SJCRH30 (cell line): ENCODE data around the gene SYTL1. TPM values are rescaled to one million over a fixed set of nuclear protein-coding genes. Genes with fewer than 3 reads are reported as not detected.

Experiments used
- DNase-seq, 2 experiments: peaks; one replicate each; pipeline ENCODE4 v3.0.0-alpha.2; 2015 to 2020
- H3K27ac ChIP-seq: fragments of 250-450 bp; sonication (Bioruptor Pico); 2 replicates; pipeline ENCODE4 v1.5.1; 2020; ENCODE audit warnings: mild to moderate bottlenecking, moderate library complexity
- H3K27me3 ChIP-seq: fragments of 250-450 bp; sonication (Bioruptor Pico); 2 replicates; pipeline ENCODE4 v1.5.1; 2020; ENCODE audit warnings: mild to moderate bottlenecking, moderate library complexity
- H3K36me3 ChIP-seq: fragments of 250-450 bp; sonication (Bioruptor Pico); 2 replicates; pipeline ENCODE4 v1.5.1; 2020; ENCODE audit warnings: mild to moderate bottlenecking, moderate library complexity
- H3K4me1 ChIP-seq: fragments of 250-450 bp; sonication (Bioruptor Pico); 2 replicates; pipeline ENCODE4 v1.5.1; 2020; ENCODE audit warnings: mild to moderate bottlenecking, moderate library complexity
- H3K4me3 ChIP-seq: fragments of 250-450 bp; sonication (Bioruptor Pico); 2 replicates; pipeline ENCODE4 v1.5.1; 2020; ENCODE audit warnings: mild to moderate bottlenecking, moderate library complexity
- H3K9me3 ChIP-seq: fragments of 250-450 bp; sonication (Bioruptor Pico); replicated peaks from 2 replicates; pipeline ENCODE4 v1.5.1; 2020; ENCODE audit warnings: mild to moderate bottlenecking, moderate library complexity
- total RNA-seq: library from RNA; depleted of rRNA; stranded (reverse); fragments of >200 nt; shearing (Covaris generic); gene quantifications from 2 replicates; pipeline ENCODE4 v1.2.3, GENCODE V29; 2014

Gene SYTL1
- total RNA-seq, 1 experiment from 2014 or later = 0.47 TPM

DNA sequence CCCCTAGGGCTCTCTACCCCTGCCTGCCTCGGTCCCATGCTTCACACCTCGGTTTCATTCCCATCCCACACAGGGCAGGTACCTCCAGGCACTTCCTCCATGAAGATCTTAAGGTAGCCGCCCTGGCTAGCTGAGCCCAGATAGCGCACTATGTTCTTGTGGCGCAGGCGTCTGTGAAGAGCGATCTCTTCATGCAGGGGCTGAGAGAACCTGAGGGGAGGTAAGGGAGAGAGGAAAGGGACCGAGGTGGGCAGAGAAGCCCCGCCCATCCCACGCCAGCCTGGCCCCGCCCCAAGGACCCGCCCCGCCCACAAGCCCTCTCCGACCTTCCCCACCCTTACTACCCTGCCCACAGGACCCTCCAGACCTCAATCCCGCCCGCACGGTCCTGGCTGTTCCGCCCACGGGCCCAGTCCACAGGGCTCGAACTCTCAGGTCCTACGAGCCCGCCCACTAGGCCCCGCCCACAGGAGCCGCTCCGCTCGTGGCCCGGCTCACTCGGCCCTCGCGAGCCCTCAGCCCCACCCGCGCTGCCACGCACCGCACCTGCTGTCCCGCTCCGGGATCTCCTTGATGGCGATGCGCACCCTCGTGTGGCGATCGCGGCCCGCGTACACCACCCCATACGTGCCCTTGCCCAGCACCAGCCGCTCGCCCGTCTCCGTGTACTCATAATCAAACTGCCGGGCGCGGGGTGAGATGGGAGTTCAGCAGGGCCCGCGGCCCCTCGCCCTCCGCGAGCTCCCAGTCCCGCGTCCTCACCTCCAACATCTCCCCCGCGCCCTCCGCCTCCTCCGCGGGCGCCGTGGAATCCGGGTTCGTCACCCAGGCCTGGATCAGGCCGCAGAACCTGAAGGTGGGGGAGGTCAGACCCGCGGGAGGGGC is 18.6 kb downstream of the SYTL1 start:
- no peaks in the 10 kb centered on the region for H3K27me3 ChIP-seq
- no peak overlapping the region for H3K4me3 ChIP-seq
- H3K36me3 ChIP-seq = 0 out of 2 replicates have a peak, but pooled peaks cover 8% of the 10 kb centered on the region
- H3K9me3 ChIP-seq = no peaks in the 10 kb centered on the region
- H3K4me1 ChIP-seq = peaks cover 5% of the 10 kb centered on the region; the same call in 1 of the 2 replicates
- DNase-seq = no peak
- no peak overlapping the region for H3K27ac ChIP-seq

DNA sequence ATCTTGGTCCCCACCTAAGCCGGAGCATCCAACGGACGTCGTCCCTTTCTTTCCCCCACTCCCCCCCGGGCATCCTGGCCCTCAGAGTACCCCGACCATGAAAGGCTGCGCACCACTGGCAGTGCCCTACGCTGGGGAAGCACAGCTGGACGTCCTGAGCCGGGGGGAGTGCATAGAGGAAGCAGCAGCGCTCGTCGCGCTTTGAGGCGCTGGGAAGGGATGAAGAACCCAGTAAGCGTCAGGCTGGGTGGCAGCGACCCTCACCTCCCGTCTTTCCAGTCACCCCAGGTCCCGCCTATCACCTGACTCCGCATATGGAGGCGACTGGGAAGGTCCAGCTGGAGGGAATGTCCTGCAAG is 19.2 kb downstream of the SYTL1 start:
- peaks cover 5% of the 10 kb centered on the region; the same call in 1 of the 2 replicates for H3K4me1 ChIP-seq
- H3K9me3 ChIP-seq = no peaks in the 10 kb centered on the region
- no peak overlapping the region for H3K4me3 ChIP-seq
- no peaks in the 10 kb centered on the region for H3K27me3 ChIP-seq
- no peak overlapping the region for H3K27ac ChIP-seq
- no peak for DNase-seq
- 0 out of 2 replicates have a peak, but pooled peaks cover 6% of the 10 kb centered on the region for H3K36me3 ChIP-seq

DNA sequence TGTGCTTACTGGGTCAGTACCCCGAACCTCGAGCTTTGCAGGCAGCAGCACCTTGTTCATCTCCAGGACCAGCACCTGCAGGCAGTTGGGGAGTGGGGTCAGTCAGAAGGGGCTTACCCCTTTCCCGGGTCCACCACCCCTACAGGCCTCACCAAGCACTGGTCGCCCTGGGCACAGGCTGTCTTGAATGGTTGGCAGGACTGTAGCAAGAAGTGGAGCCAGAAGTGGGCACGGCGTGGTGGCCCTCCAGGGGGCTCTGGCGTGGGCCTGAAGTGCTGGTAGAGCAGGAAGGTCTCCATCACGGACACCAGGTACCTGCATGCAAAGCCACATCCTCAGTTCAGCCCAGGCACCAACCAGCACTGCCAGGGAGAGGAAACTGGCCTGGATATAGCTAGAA is 19.7 kb downstream of the SYTL1 start:
- Histone ChIP-seq H3K4me1 (peaks cover 5% of the 10 kb centered on the region; the same call in 1 of the 2 replicates), H3K9me3 (no peaks in the 10 kb centered on the region), H3K36me3 (0 out of 2 replicates have a peak, but pooled peaks cover 4% of the 10 kb centered on the region), H3K27ac (no peak overlapping the region), H3K4me3 (no peak overlapping the region), H3K27me3 (no peaks in the 10 kb centered on the region)
- no peak for DNase-seq

DNA sequence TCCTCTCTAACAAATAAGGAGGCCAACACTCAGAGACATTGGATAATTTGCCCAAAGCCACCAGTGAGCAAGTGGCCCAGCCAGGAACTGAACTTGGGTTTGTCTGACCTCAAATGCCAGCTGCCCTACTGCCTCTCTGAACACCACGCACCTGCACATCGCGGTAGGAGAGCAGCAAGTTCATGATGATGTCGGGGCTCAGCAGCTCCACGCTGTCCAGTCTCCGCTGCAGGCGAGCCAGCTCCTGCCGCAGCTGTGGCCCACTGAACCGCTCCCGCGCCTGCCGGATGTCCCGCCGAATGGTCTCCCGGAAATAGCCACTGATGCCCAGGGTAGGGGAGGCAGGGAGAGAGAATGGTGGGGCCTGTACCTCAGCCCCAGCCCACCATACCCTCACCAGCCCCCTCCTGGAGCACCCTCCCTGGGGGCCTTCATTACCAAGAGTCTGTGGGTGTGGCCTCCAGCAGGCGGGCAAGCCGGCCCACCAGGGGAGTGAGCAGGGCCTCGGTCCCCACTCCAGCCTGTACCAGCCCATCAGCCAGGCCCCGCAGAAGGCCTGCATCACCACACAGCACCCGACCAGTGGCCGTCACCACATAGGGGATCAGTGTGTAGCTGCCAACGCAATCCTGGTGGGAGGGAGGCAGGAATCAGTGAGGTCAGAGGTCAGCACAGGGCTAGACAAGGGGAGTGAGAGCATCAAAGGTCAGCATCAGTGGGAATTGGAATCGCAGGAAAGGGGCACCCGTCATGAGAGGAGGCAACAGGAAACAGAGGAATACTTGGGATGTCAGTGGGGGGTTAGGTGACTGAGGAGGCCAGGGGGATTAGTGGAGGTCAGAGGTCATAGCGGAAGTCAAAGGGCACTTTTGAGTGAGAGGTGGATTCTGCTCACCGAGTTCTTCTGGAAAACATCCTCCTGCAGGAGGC is 22.2 kb downstream of the SYTL1 start:
- Histone ChIP-seq H3K4me3 (no peak overlapping the region), H3K36me3 (0 out of 2 replicates have a peak, but pooled peaks cover 4% of the 10 kb centered on the region), H3K4me1 (peaks cover 8% of the 10 kb centered on the region; the same call in 1 of the 2 replicates), H3K9me3 (no peaks in the 10 kb centered on the region), H3K27me3 (no peaks in the 10 kb centered on the region), H3K27ac (no peak overlapping the region)
- DNase-seq = no peak

DNA sequence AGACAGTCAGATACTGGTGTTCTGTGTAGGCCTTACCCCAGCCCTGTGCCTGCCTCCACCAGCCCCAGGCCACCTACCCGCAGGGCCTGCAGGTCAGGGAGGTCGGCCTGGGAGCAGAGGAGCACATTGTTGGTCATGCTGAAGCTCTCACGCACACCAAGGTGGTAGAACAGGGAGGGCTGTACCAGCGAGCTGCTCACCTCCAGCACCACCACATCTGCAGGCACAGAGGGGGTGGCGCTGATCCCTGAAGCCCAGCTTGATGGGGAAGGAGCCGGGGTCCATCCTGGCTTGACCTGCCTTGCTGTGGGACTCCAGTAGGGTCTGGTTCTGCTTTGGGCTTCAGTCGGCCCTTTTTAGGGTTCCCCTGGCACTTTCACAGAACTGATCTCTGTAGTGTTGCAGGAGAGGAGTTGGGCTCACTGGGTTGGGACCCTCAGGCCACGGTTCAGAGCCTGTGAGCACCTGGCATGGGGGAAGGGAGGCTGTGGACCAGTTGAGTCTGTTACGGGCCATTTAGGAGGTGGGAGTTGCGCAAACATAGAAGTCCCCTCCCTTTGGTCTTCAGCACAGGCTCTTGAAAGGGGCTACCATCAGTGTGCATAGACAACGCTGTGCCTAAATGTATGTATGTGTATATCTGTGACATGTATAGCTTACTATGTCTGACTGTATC is 23.0 kb downstream of the SYTL1 start:
- H3K9me3 ChIP-seq = no peaks in the 10 kb centered on the region
- H3K36me3 ChIP-seq = 0 out of 2 replicates have a peak, but pooled peaks cover 4% of the 10 kb centered on the region
- no peak for DNase-seq
- peak overlapping the region; percentile 57 for H3K27ac ChIP-seq
- peaks cover 8% of the 10 kb centered on the region; the same call in 1 of the 2 replicates for H3K4me1 ChIP-seq
- H3K4me3 ChIP-seq = peak overlapping the region; percentile 71
- H3K27me3 ChIP-seq = no peaks in the 10 kb centered on the region

DNA sequence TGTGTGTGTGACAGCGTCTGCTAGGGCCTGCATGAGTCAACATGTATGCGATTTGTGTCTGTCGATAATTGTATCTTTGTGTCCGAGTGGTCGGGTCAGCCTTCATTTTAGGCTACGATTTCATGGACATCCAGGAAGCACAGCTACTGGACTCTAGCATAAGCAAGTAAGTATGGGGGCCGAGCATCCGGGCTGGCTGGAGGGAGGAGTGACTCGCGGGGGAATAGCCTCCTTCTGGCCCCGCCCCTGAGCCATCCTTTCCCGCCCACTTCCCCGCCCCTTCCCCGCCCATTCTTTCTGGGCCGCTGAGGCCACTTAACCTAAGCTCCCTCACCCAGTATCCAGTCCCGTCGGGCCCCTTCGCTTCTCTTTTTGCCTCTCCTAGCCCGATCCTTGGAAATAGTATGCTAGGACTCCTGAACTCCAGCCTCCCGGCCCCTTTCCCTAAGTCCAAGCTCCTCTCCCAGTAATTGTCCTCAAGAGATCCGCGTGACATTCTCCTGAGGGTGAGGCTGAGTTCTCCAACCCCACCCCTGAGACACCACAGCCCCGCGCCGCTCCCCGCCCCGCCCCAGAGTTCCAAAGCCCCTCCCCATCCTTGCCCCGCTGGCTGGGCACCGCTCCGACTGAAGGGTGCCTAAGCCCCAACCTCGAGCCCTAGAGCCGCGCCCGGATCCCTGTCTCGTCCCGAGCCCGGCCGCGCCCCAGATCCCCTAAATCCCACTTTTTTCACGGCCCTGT is 23.7 kb downstream of the SYTL1 start:
- Histone ChIP-seq H3K27me3 (no peaks in the 10 kb centered on the region), H3K4me3 (peak overlapping the region; percentile 71), H3K4me1 (peaks cover 8% of the 10 kb centered on the region; the same call in 1 of the 2 replicates), H3K9me3 (no peaks in the 10 kb centered on the region), H3K27ac (peak overlapping the region; percentile 57), H3K36me3 (0 out of 2 replicates have a peak, but pooled peaks cover 4% of the 10 kb centered on the region)
- peak; percentile 92 to 95 for DNase-seq

DNA sequence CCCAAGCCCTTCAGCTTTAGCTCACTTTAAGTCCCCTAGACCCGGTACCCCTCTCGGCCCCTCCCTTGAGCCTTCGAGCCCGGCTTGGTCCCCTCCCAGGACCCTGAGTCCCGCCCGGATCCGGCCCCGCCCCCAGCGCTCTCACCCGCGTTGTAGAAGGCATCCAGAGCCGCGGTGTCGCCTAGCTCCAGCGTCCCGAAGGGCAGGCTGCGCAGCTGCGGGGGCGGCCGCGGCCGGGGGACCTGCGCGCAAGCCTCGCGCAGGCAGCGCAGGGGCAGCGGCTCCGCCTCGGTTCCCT is 24.2 kb downstream of the SYTL1 start:
- Histone ChIP-seq H3K36me3 (0 out of 2 replicates have a peak, but pooled peaks cover 4% of the 10 kb centered on the region), H3K27me3 (no peaks in the 10 kb centered on the region), H3K4me3 (peak overlapping the region; percentile 71), H3K27ac (peak overlapping the region; percentile 57), H3K9me3 (no peaks in the 10 kb centered on the region), H3K4me1 (peaks cover 8% of the 10 kb centered on the region; the same call in 1 of the 2 replicates)
- DNase-seq = peak; percentile 95 to 96

DNA sequence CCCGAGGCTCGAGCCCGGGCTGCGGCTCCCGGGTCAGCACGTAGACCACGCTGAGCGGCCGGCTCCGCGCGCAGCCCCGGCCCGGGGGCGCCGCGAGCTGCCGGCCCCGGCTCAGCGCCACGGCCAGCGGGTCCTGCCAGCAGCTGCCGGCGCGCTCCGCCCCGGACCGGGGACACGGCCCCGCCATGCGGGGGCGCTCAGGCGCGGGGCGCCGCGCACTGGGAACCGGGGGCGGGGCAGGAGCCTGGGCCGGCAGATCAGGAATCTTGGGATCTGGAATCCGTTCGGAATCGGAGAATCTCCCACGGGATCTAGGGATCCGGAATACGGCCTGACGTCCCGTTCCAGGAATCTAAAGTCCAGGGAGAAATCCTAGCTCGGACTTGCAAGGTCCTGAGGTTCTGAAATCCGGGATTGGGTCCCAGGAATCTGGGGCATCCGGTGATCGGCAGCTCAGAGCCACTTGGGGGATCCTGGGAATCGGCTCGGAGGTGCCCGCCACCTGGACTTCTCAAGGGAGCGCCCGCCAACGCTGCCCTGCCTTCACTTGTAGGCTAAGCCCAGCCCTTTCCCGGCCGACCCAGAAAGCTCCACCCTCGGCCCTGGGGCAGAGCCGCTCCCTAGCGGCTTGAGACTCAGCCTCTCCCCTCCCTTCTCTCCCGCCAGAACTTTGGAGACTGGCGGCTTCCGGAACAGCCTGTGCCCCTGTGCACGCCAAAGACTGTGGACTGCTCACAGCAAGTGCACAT is 24.8 kb downstream of the SYTL1 start, which contains the start of gene MAP3K6:
TSS of gene MAP3K6 (minus strand) at position 551 of the 749 bp plus-strand sequence. CDS start at position 187, 364 bp downstream.
- H3K4me3 ChIP-seq = peak within 1 kb of the TSS; percentile 71
- H3K36me3 ChIP-seq = no peaks in the 10 kb centered on the region
- H3K9me3 ChIP-seq = no peaks in the 10 kb centered on the region
- H3K27ac ChIP-seq = peak within 1 kb of the TSS; percentile 59
- DNase-seq = peak; percentile 89
- peaks cover 8% of the 10 kb centered on the region; the same call in 1 of the 2 replicates for H3K4me1 ChIP-seq
- no peaks in the 10 kb centered on the region for H3K27me3 ChIP-seq

DNA sequence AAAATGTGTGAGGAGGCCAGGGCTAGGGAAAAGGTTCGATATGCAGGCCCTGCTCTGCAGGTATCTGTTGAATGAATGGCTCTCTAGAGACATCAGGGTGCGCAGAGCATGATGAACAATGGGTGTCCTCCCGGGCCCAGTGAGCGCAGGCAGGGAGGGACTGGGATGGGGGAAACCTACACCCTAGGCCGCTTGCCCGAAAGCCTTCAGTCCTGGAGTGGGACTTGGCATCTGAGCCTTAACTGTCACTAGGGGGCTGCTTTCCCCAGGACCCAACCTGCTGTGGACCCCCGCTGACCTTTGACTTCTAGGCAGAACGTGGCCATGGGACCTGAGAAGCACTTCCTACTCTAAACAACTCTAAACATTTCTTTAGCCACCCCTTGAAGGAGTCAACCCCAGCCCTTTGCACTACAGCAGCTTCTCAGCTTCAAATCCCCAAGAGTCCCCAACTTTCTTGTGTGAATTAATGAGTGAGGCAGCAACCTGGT is 25.4 kb downstream of the SYTL1 start:
- H3K4me1 ChIP-seq = peaks cover 8% of the 10 kb centered on the region; the same call in 1 of the 2 replicates
- DNase-seq = no peak
- H3K27me3 ChIP-seq = no peaks in the 10 kb centered on the region
- H3K36me3 ChIP-seq = no peaks in the 10 kb centered on the region
- H3K27ac ChIP-seq = peak overlapping the region; percentile 59; the same call in 1 of the 2 replicates
- peak overlapping the region; percentile 71 for H3K4me3 ChIP-seq
- no peaks in the 10 kb centered on the region for H3K9me3 ChIP-seq

DNA sequence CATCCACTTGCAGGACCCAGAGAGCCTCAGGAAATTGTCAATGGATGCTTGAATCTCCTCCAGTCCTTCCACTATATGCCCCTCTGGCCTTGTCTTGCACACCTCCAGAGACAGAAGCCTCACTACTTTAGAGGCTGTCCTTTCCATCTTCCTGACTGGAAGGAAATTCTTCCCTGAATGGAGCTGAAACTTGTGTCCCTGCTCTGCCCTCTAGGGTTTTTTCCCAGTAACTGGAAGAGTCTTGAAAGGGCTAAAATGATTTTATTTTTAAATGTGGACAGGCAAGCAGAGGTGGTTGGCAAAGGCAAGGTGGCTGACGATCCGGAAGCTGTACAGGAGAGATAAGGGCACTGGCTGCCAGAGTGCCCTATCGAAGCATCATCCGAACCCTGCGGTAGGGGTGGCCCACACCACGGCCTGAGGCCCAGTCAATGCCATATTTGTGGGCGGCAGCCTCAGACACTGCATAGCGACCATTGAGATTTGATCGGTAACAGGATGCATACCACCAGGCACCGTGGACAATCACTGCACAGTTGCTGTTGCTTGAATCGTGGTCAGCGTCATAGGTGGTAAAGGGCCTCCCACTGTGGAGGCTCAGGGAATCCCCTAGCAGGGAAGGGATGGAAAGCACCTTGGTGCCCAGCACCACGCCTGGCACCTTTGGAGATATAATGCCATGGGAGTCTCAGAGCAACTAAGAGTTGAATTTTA is 27.2 kb downstream of the SYTL1 start:
- Histone ChIP-seq H3K27ac (no peak overlapping the region), H3K4me3 (no peak overlapping the region), H3K4me1 (peaks cover 8% of the 10 kb centered on the region; the same call in 1 of the 2 replicates), H3K36me3 (no peaks in the 10 kb centered on the region), H3K27me3 (no peaks in the 10 kb centered on the region), H3K9me3 (no peaks in the 10 kb centered on the region)
- DNase-seq = peak in 1 of 2 experiments; percentile 48

DNA sequence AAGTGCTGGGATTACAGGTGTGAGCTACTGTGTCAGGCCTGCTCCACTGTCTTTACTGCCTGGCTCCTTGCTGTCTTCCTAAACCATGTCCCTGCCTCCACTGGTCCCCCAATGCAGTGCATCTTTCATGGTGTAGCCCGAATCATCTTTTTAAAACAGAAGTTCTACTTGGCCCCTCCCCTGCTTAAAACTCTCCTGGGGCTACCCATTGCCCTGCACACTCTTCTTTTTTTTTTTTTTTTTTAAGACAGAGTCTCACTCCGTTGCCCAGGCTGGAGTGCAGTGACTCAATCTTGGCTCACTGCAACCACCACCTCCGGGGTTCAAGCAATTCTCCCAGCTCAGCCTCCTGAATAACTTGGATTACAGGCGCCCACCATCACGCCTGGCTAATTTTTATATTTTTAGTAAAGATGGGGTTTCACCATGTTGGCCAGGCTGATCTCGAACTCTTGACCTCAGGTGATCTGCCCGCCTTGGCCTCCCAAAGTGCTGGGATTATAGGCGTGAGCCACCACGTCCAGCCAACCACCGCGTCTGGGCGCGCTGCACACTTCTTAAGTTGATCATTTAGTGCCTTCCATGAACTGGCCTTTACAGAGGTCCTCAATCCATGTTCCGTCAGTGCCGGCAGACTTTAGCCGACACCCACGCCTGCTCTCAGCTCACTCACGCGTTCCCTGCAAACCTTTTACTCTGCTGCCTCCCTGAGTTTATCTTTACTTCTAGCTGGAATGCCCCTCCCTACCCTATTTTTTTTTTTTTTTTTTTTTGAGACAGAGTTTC is 30.4 kb downstream of the SYTL1 start:
- no peaks in the 10 kb centered on the region for H3K9me3 ChIP-seq
- H3K4me1 ChIP-seq = 0 out of 2 replicates have a peak, but pooled peaks cover 2% of the 10 kb centered on the region
- DNase-seq = no peak
- H3K27ac ChIP-seq = no peak overlapping the region
- H3K27me3 ChIP-seq = peaks cover 9% of the 10 kb centered on the region; the same call in 1 of the 2 replicates
- no peaks in the 10 kb centered on the region for H3K36me3 ChIP-seq
- H3K4me3 ChIP-seq = no peak overlapping the region
